Activated CD4-positive, alpha-beta T cell treated with anti-CD3 and anti-CD28 coated beads, Interleukin-2, amount 10 ng/mL, durations not matched to agents 7 days and 5 days (primary cell): ENCODE results near the gene ENDOD1. TPM values are rescaled to one million over a fixed set of nuclear protein-coding genes. Genes with fewer than 3 reads are reported as not detected.

Experiments used
- CTCF ChIA-PET: fragments of 350-600 bp; sonication (Branson Sonifier 250); formaldehyde crosslinking; loops from one replicate; lab custom pipeline; 2021; ENCODE audit warnings: antibody characterized with exemption; lab: Charles Lee
- POLR2A ChIA-PET: fragments of 350-600 bp; sonication (Branson Sonifier 250); formaldehyde crosslinking; loops from one replicate; lab custom pipeline; 2021; ENCODE audit warnings: antibody characterized with exemption; lab: Charles Lee
- DNase-seq: peaks from one replicate; pipeline ENCODE4 v3.0.0-alpha.2; 2020
- H3K27ac Mint-ChIP-seq: one replicate; pipeline ENCODE4 v1.8.0; 2021; ENCODE audit warnings: mild to moderate bottlenecking, moderate library complexity, mixed read lengths
- H3K27me3 Mint-ChIP-seq: one replicate; pipeline ENCODE4 v1.8.0; 2021; ENCODE audit warnings: mixed read lengths
- H3K36me3 Mint-ChIP-seq: one replicate; pipeline ENCODE4 v1.8.0; 2021; ENCODE audit warnings: low read depth, mixed read lengths
- H3K4me1 Mint-ChIP-seq: one replicate; pipeline ENCODE4 v1.8.0; 2021; ENCODE audit warnings: mixed read lengths
- H3K4me3 Mint-ChIP-seq: one replicate; pipeline ENCODE4 v1.8.0; 2021; ENCODE audit warnings: mild to moderate bottlenecking, moderate library complexity, mixed read lengths
- H3K9me3 Mint-ChIP-seq: one replicate; pipeline ENCODE4 v1.8.0; 2021; ENCODE audit warnings: mixed read lengths
- total RNA-seq, 2 experiments: library from RNA; stranded (reverse); gene quantifications; one replicate each; pipeline ENCODE4 v1.2.3, GENCODE V29; 2021

The ENDOD1 gene
- total RNA-seq, 2 experiments from 2014 or later: 15.8 to 16.8 TPM

DNA sequence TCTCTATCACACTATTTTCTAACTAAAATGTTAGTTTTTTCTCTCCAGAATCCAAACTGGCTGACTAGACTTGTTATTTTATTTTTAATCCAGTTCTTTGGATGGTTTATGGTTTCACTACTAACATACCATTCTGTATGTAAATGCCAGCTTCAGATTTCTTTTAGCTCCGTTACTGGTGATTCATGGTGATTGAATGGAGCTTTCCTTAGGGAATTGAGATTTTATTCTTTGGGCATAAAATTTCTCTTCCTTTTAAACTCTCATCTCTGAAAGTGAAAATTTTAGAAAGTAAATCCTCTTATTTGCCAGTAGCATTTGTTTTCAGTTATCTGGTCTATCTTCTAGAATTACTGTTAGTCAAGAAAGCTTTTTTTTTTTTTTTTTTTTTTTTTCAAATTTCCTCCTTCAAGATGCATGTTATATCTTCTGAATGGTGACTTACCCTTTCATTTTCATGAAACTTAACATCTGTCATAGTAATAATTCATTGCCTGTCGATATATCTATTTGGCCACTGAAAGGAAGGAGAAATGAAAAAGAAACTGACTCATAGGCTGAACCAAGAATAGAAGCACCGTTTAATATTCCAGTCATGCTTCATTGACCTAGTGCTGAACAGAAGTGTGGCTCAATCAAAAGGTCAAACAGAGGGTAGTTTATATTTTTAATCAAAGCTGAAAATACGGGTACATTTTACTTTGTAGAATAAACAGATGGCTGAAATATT, 6.4 kb downstream of the ENDOD1 start:
- ChIA-PET CTCF (interaction anchor here (0.6 to 1.2 kb wide), 2 partner anchors 20 to 56 kb away, joined by 3 read pairs; no protein-coding TSS in a partner anchor), POLR2A (interaction anchor here (1.2 kb wide), 1 partner anchor 28 kb away, joined by 3 read pairs; no protein-coding TSS in a partner anchor)
- no peak for DNase-seq
- Mint-ChIP-seq H3K27me3 (no peaks in the 10 kb centered on the region), H3K4me3 (no peak overlapping the region), H3K27ac (no peak overlapping the region), H3K36me3 (peaks cover 35% of the 10 kb centered on the region), H3K4me1 (peaks cover 67% of the 10 kb centered on the region), H3K9me3 (no peaks in the 10 kb centered on the region)

- no peak overlapping the region for H3K27ac Mint-ChIP-seq
- ChIA-PET CTCF (interaction anchor here (0.7 to 1.6 kb wide), 4 partner anchors 11 to 608 kb away, joined by 3 read pairs; no protein-coding TSS in a partner anchor), POLR2A (no interaction called here)
- H3K27me3 Mint-ChIP-seq: no peaks in the 10 kb centered on the region
- H3K4me3 Mint-ChIP-seq: no peak overlapping the region
- no peaks in the 10 kb centered on the region for H3K9me3 Mint-ChIP-seq
- DNase-seq: no peak
- peaks cover 34% of the 10 kb centered on the region for H3K36me3 Mint-ChIP-seq
- H3K4me1 Mint-ChIP-seq: peaks cover 55% of the 10 kb centered on the region
Measured at GRCh38 chr11:95097209-95097608, 7.6 kb downstream of the ENDOD1 start.

DNA sequence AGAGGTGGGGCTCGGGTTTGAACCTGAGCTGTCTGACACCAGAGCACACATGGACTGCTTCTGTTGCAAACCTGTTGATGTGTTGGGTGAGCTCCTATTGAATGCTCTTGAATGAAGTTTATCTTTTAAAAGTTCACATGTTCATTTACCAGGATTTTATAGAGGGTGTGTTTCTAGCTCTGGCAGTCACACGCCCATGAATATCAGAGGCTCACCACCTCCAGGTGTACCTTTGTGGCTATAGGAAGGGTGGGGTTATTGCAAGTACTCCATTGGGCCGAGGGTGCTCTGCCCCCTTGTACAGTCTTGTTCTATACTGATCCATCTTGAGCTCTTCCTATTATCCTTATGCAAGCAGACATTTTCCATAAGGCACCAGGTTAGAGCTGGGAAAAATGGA, 9.2 kb downstream of the ENDOD1 start:
- H3K27me3 Mint-ChIP-seq: no peaks in the 10 kb centered on the region
- CTCF ChIA-PET: interaction anchor here (0.5 to 2.1 kb wide), 11 partner anchors 8 to 606 kb away, joined by 3 to 8 read pairs (median 3); partner anchors contain the start of genes ENDOD1 and SRSF8
- DNase-seq: no peak
- peaks cover 37% of the 10 kb centered on the region for H3K36me3 Mint-ChIP-seq
- H3K9me3 Mint-ChIP-seq: no peaks in the 10 kb centered on the region
- H3K27ac Mint-ChIP-seq: no peak overlapping the region
- H3K4me3 Mint-ChIP-seq: no peak overlapping the region
- POLR2A ChIA-PET: no interaction called here
- peaks cover 43% of the 10 kb centered on the region for H3K4me1 Mint-ChIP-seq

DNA sequence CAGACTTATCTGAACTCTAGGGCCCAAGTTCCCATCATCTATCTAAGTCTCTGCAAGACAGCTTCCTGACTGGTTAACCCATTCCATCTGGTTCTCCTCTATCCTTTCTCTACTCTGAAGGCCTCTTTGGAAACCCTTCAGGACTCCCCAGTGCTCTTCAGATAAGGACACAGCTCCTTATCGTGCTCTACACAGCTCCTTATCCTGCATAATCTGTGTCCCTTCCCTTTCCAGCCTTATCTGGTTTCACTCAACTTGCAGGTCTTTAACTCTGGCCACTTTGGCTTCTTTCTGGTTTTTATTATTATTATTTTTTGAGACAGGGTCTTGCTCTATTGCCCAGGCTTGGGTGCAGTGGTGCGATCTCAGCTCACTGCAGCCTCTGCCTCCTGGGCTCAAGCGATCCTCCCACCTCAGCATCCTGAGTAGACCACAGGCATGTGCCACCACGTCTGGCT, 10.6 kb downstream of the ENDOD1 start:
- ChIA-PET CTCF (interaction anchor here (2.1 kb wide), 1 partner anchor 11 kb away, joined by 5 read pairs; the partner anchor contains the start of gene ENDOD1), POLR2A (no interaction called here)
- no peaks in the 10 kb centered on the region for H3K9me3 Mint-ChIP-seq
- H3K4me1 Mint-ChIP-seq: peaks cover 32% of the 10 kb centered on the region
- H3K27me3 Mint-ChIP-seq: no peaks in the 10 kb centered on the region
- H3K4me3 Mint-ChIP-seq: no peak overlapping the region
- H3K27ac Mint-ChIP-seq: no peak overlapping the region
- H3K36me3 Mint-ChIP-seq: peaks cover 34% of the 10 kb centered on the region
- DNase-seq: no peak

- H3K4me1 Mint-ChIP-seq: peaks cover 25% of the 10 kb centered on the region
- H3K4me3 Mint-ChIP-seq: no peak overlapping the region
- no peaks in the 10 kb centered on the region for H3K27me3 Mint-ChIP-seq
- peaks cover 34% of the 10 kb centered on the region for H3K36me3 Mint-ChIP-seq
- no peak for DNase-seq
- CTCF ChIA-PET: interaction anchor here (0.9 to 1.2 kb wide), 2 partner anchors 8 to 39 kb away, joined by 3 to 7 read pairs; no protein-coding TSS in a partner anchor
- H3K9me3 Mint-ChIP-seq: no peaks in the 10 kb centered on the region
- POLR2A ChIA-PET: no interaction called here
- no peak overlapping the region for H3K27ac Mint-ChIP-seq
Measured at GRCh38 chr11:95100856-95101507, 11.3 kb downstream of the ENDOD1 start.

DNA sequence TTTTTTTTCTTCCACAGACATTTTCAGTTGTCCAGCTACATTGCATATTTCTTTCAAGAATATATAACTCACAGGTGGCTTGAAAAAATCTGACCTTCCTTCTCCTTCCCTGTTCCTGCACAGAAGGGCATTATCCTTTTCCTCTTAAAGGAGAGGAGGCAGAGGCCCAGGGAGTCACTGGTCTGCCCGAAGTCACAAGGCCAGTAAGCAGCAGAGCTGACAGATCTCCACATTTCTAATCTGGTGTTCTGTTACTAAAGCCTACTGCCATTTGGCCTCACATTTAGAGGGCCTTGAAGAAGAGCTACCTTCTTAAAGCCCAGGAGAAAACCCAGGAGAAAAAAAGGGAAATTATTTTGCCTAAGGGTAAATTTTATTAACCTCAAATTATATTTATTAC, 12.3 kb downstream of the ENDOD1 start:
- H3K27ac Mint-ChIP-seq: no peak overlapping the region
- POLR2A ChIA-PET: no interaction called here
- H3K36me3 Mint-ChIP-seq: peaks cover 32% of the 10 kb centered on the region
- no peak for DNase-seq
- no peaks in the 10 kb centered on the region for H3K27me3 Mint-ChIP-seq
- CTCF ChIA-PET: interaction anchor here (0.6 to 1.5 kb wide), 6 partner anchors 9 to 121 kb away, joined by 3 to 7 read pairs (median 4); partner anchors contain the start of gene SRSF8
- H3K4me1 Mint-ChIP-seq: peaks cover 20% of the 10 kb centered on the region
- H3K9me3 Mint-ChIP-seq: no peaks in the 10 kb centered on the region
- H3K4me3 Mint-ChIP-seq: no peak overlapping the region

DNA sequence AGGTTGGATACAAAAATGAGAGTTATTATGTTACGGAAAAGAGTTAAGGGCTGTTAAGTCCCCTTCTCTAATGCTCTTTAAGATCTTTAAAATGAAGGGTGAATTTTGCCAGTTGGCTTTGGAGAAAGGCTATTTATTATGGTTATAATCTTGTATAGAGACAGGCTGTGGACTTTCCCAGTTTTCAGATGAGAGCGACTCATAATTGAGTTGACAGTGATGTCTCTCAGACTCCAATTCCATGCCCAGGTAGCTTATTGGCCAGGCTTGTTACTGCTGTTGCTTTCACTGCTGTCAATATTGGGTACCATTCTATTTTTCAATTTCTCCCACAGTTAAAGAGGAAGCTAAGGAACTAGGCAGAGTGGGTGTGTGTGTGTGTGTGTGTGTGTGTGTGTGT, 13.1 kb downstream of the ENDOD1 start:
- Mint-ChIP-seq H3K4me3 (no peak overlapping the region), H3K4me1 (peaks cover 13% of the 10 kb centered on the region), H3K36me3 (peaks cover 24% of the 10 kb centered on the region), H3K27ac (no peak overlapping the region), H3K27me3 (no peaks in the 10 kb centered on the region), H3K9me3 (no peaks in the 10 kb centered on the region)
- ChIA-PET POLR2A (no interaction called here), CTCF (interaction anchor here (0.6 to 1.5 kb wide), 5 partner anchors 10 to 147 kb away, joined by 3 to 5 read pairs (median 4); partner anchors contain the start of gene SRSF8)
- DNase-seq: no peak

- Mint-ChIP-seq H3K4me1 (peaks cover 8% of the 10 kb centered on the region), H3K36me3 (peaks cover 18% of the 10 kb centered on the region), H3K27ac (no peak overlapping the region), H3K27me3 (no peaks in the 10 kb centered on the region), H3K9me3 (no peaks in the 10 kb centered on the region), H3K4me3 (no peak overlapping the region)
- CTCF ChIA-PET: interaction anchor here (1.0 to 1.5 kb wide), 2 partner anchors 13 to 37 kb away, joined by 4 to 5 read pairs; partner anchors contain the start of gene SRSF8
- POLR2A ChIA-PET: no interaction called here
- DNase-seq: no peak
Measured at GRCh38 chr11:95103701-95104100, 14.1 kb downstream of the ENDOD1 start.

GRCh38 chr11:95104121-95104830, 14.6 kb downstream of the ENDOD1 start:
- DNase-seq: no peak
- POLR2A ChIA-PET: no interaction called here
- Mint-ChIP-seq H3K36me3 (peaks cover 14% of the 10 kb centered on the region), H3K27ac (no peak overlapping the region), H3K4me3 (no peak overlapping the region), H3K4me1 (peaks cover 8% of the 10 kb centered on the region), H3K27me3 (no peaks in the 10 kb centered on the region), H3K9me3 (no peaks in the 10 kb centered on the region)
- CTCF ChIA-PET: no interaction called here

GRCh38 chr11:95104856-95105255, 15.2 kb downstream of the ENDOD1 start:
- DNase-seq: no peak
- no peaks in the 10 kb centered on the region for H3K27me3 Mint-ChIP-seq
- CTCF ChIA-PET: no interaction called here

GRCh38 chr11:95108159-95108611, 18.5 kb downstream of the ENDOD1 start:
- H3K4me1 Mint-ChIP-seq: no peaks in the 10 kb centered on the region
- POLR2A ChIA-PET: no interaction called here
- no peaks in the 10 kb centered on the region for H3K27me3 Mint-ChIP-seq
- DNase-seq: no peak
- H3K36me3 Mint-ChIP-seq: peaks cover 2% of the 10 kb centered on the region
- no peaks in the 10 kb centered on the region for H3K9me3 Mint-ChIP-seq
- CTCF ChIA-PET: interaction anchor here (1.0 to 1.4 kb wide), 2 partner anchors 9 to 12 kb away, joined by 3 to 4 read pairs; no protein-coding TSS in a partner anchor
- H3K4me3 Mint-ChIP-seq: no peak overlapping the region
- H3K27ac Mint-ChIP-seq: no peak overlapping the region

More at GRCh38 chr11:95104856-95105255, 15.2 kb downstream of the ENDOD1 start:
- Mint-ChIP-seq H3K36me3 (peaks cover 14% of the 10 kb centered on the region), H3K4me3 (no peak overlapping the region), H3K4me1 (peaks cover 8% of the 10 kb centered on the region), H3K9me3 (no peaks in the 10 kb centered on the region), H3K27ac (no peak overlapping the region)
- POLR2A ChIA-PET: no interaction called here
